Spleen (tissue), 11 donors: ENCODE results near the gene DNAH11. TPM values are rescaled to one million over a fixed set of nuclear protein-coding genes. Genes with fewer than 3 reads are reported as not detected.
"Not testable (repeated sequence)": the region's sequence is repeated elsewhere in the genome, so short reads cannot be mapped to it uniquely, and the experiment has no call there.

Source experiments
- DNase-seq: peaks from one replicate; pipeline ENCODE4 v3.0.0-alpha.2; 2020
- H3K27ac ChIP-seq, 8 donors: fragments of 200-600 bp; sonication (generic) in 7 of 8; 1 replicate in 4 of 8; 2 replicates in 4 of 8; pipeline versions ENCODE4 v1.5.0 to v1.8.0; 2016 to 2021; ENCODE audit warnings: inconsistent platforms in 4 of 8, mild to moderate bottlenecking in 4 of 8, moderate library complexity in 1 of 8
- H3K27me3 ChIP-seq, 7 donors: fragments of 200-600 bp; sonication (generic) in 6 of 7; replicated peaks in 1 of 7; 1 replicate in 4 of 7; 2 replicates in 3 of 7; pipeline versions ENCODE4 v1.5.0 to v1.8.0; 2016 to 2021; ENCODE audit warnings: inconsistent platforms in 3 of 7, mild to moderate bottlenecking in 1 of 7
- H3K36me3 ChIP-seq, 6 donors: fragments of 200-600 bp; sonication (generic) in 5 of 6; 1 replicate in 4 of 6; 2 replicates in 2 of 6; pipeline versions ENCODE4 v1.5.0 to v1.8.0; 2016 to 2021; ENCODE audit warnings: inconsistent platforms in 2 of 6
- H3K4me1 ChIP-seq, 6 donors: fragments of 200-600 bp; sonication (generic) in 5 of 6; 1 replicate in 3 of 6; 2 replicates in 3 of 6; pipeline versions ENCODE4 v1.5.0 to v1.8.0; 2016 to 2021; ENCODE audit warnings: inconsistent platforms in 3 of 6
- H3K4me3 ChIP-seq, 8 donors: fragments of 200-600 bp; sonication (generic) in 7 of 8; 1 replicate in 4 of 8; 2 replicates in 4 of 8; pipeline versions ENCODE4 v1.5.0 to v1.8.0; 2016 to 2021; ENCODE audit warnings: inconsistent platforms in 4 of 8, mild to moderate bottlenecking in 4 of 8, moderate library complexity in 2 of 8
- H3K9me3 ChIP-seq, 8 donors: fragments of 200-600 bp; sonication (generic) in 7 of 8; 1 replicate in 4 of 8; 2 replicates in 4 of 8; pipeline versions ENCODE4 v1.5.0 to v1.8.0; 2016 to 2021; ENCODE audit warnings: inconsistent platforms in 4 of 8
- POLR2A ChIP-seq, 3 donors: fragments of 450-650 bp; IDR thresholded peaks; one replicate each; pipeline ENCODE4 v1.5.1; 2017; ENCODE audit warnings: antibody characterized with exemption in 3 of 3, mild to moderate bottlenecking in 1 of 3
- POLR2AphosphoS5 ChIP-seq, 3 donors: sonication (generic); formaldehyde crosslinking; IDR thresholded peaks; one replicate each; pipeline ENCODE4 v1.5.1; 2017; ENCODE audit warnings: antibody characterized with exemption in 3 of 3
- WGBS, 5 donors: extraction: QIAGEN DNeasy Blood & Tissue Kit in 3 of 5; methylation state at CpG; one replicate each; pipeline versions ENCODE4 v1.1.5 to v1.1.7; 2013 to 2018; 5-methylcytosine and 5-hydroxymethylcytosine counted together
- intact Hi-C: fragments of 100-400 bp; cut with DNase I; formaldehyde crosslinking; loops from one replicate; pipeline ENCODE4 v1.15.0; 2023; ENCODE audit warnings: low total_unique reads
- polyA plus RNA-seq, 3 donors: library from polyadenylated mRNA; stranded (reverse); fragments of 200-250 nt; gene quantifications; one replicate each; pipeline ENCODE4 v1.2.1, GENCODE V29; 2013
- total RNA-seq, 7 donors: library from RNA; depleted of rRNA in 3 of 7; stranded (reverse); fragments of >200 nt in 3 of 7; fragmentation: NEBNext Ultra II Directional in 4 of 7; extraction: Animal tissue kit (Norgen Biotek cat#: 25700) in 4 of 7; gene quantifications; one replicate each; pipeline versions ENCODE4 v1.1.0 to v1.2.1, GENCODE V29; 2016 to 2021
- TF ChIP-seq, protein P1 (sequence below), 11 experiments: fragments of 200-600 bp in 7 of 11; fragments of 450-650 bp in 4 of 11; sonication (generic) in 4 of 11; IDR thresholded peaks in 8 of 11; conservative IDR thresholded peaks in 3 of 11; 1 replicate in 7 of 11; 2 replicates in 4 of 11; pipeline versions ENCODE4 v1.4.0 to v1.8.0; 2016 to 2021; ENCODE audit warnings: antibody characterized with exemption in 11 of 11, inconsistent platforms in 4 of 11, mild to moderate bottlenecking in 1 of 11
- donor health status: healthy with polysubstance abuse.
- donor health status: DM: no; HTN: no; CAD: no; lungs with moderate emphysema.
- donor health status: DM: no; HTN: no; CAD: no.
- donor health status: Bipolar disorder and iron deficiency.
- donor health status: healthy.
- donor health status: DM: no; HTN: no; CAD: no.
- donor health status: DM: yes; HTN: yes; CAD: no.

The DNAH11 gene
- total and polyA plus RNA-seq, 10 donors: 0.28 to 2.1 (median 0.88) TPM

GRCh38 chr7:21719846-21720245 lies 177.0 kb downstream of the DNAH11 start:
- H3K9me3 ChIP-seq: no peaks in the 10 kb centered on the region
- H3K27me3 ChIP-seq: no peaks in the 10 kb centered on the region
- 76 to 89% (median 84%) methylated on average over 10 of the region's 10 CpGs for WGBS, 5 donors
- no peak for TF ChIP-seq POLR2A (IDR thresholded peaks at IDR 0.05)
- TF ChIP-seq, protein P1, sequence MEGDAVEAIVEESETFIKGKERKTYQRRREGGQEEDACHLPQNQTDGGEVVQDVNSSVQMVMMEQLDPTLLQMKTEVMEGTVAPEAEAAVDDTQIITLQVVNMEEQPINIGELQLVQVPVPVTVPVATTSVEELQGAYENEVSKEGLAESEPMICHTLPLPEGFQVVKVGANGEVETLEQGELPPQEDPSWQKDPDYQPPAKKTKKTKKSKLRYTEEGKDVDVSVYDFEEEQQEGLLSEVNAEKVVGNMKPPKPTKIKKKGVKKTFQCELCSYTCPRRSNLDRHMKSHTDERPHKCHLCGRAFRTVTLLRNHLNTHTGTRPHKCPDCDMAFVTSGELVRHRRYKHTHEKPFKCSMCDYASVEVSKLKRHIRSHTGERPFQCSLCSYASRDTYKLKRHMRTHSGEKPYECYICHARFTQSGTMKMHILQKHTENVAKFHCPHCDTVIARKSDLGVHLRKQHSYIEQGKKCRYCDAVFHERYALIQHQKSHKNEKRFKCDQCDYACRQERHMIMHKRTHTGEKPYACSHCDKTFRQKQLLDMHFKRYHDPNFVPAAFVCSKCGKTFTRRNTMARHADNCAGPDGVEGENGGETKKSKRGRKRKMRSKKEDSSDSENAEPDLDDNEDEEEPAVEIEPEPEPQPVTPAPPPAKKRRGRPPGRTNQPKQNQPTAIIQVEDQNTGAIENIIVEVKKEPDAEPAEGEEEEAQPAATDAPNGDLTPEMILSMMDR (IDR thresholded peaks at IDR 0.05 in 8 of 11, conservative IDR thresholded peaks at IDR 0.05 in 3 of 11): no peak
- TF ChIP-seq POLR2AphosphoS5 (IDR thresholded peaks at IDR 0.05): no peak
- no peaks in the 10 kb centered on the region for H3K36me3 ChIP-seq
- no peak for DNase-seq
- intact Hi-C loops: no loop called here
- no peak overlapping the region for H3K27ac ChIP-seq
- H3K4me3 ChIP-seq: no peak overlapping the region
- H3K4me1 ChIP-seq: no peaks in the 10 kb centered on the region

- Histone ChIP-seq H3K4me1 (no peaks in the 10 kb centered on the region), H3K27ac (no peak overlapping the region), H3K4me3 (no peak overlapping the region), H3K9me3 (no peaks in the 10 kb centered on the region), H3K36me3 (no peaks in the 10 kb centered on the region), H3K27me3 (no peaks in the 10 kb centered on the region)
- DNase-seq: no peak
- WGBS, 5 donors: 85 to 93% (median 87%) methylated on average over 4 of the region's 4 CpGs
- intact Hi-C loops: no loop called here
- TF ChIP-seq POLR2AphosphoS5 (IDR thresholded peaks at IDR 0.05) (no peak), POLR2A (IDR thresholded peaks at IDR 0.05) (no peak)
- TF ChIP-seq, protein P1 (IDR thresholded peaks at IDR 0.05 in 8 of 11, conservative IDR thresholded peaks at IDR 0.05 in 3 of 11): peak in 1 of 11 experiments; percentile 4
Measured at GRCh38 chr7:21722371-21722770, 179.5 kb downstream of the DNAH11 start.

GRCh38 chr7:21724562-21724961 lies 181.7 kb downstream of the DNAH11 start:
- WGBS, 5 donors: 63 to 83% (median 77%) methylated on average over 2 to 3 of the region's 3 CpGs
- no peak overlapping the region for H3K4me3 ChIP-seq
- no peak for TF ChIP-seq POLR2A (IDR thresholded peaks at IDR 0.05)
- intact Hi-C loops: no loop called here
- no peaks in the 10 kb centered on the region for H3K4me1 ChIP-seq
- DNase-seq: no peak
- no peaks in the 10 kb centered on the region for H3K36me3 ChIP-seq
- no peaks in the 10 kb centered on the region for H3K27me3 ChIP-seq
- H3K9me3 ChIP-seq: no peaks in the 10 kb centered on the region
- H3K27ac ChIP-seq: no peak overlapping the region

- TF ChIP-seq, protein P1 (IDR thresholded peaks at IDR 0.05 in 8 of 11, conservative IDR thresholded peaks at IDR 0.05 in 3 of 11): no peak
- TF ChIP-seq POLR2AphosphoS5 (IDR thresholded peaks at IDR 0.05) (no peak), POLR2A (IDR thresholded peaks at IDR 0.05) (no peak)
- WGBS, 5 donors: 90 to 97% (median 96%) methylated on average over 2 of the region's 2 CpGs
Measured at GRCh38 chr7:21730399-21730798, 187.6 kb downstream of the DNAH11 start.

GRCh38 chr7:21731977-21732376 lies 189.1 kb downstream of the DNAH11 start:
- no peak overlapping the region for H3K27ac ChIP-seq
- H3K36me3 ChIP-seq: no peaks in the 10 kb centered on the region
- TF ChIP-seq, protein P1 (IDR thresholded peaks at IDR 0.05 in 8 of 11, conservative IDR thresholded peaks at IDR 0.05 in 3 of 11): no peak
- TF ChIP-seq POLR2AphosphoS5 (IDR thresholded peaks at IDR 0.05) (no peak), POLR2A (IDR thresholded peaks at IDR 0.05) (no peak)
- no peaks in the 10 kb centered on the region for H3K4me1 ChIP-seq
- WGBS, 5 donors: 75 to 82% (median 79%) methylated on average over 3 of the region's 3 CpGs
- no peak overlapping the region for H3K4me3 ChIP-seq
- no peaks in the 10 kb centered on the region for H3K9me3 ChIP-seq
- H3K27me3 ChIP-seq: no peaks in the 10 kb centered on the region
- intact Hi-C loops: no loop called here
- DNase-seq: no peak

More at GRCh38 chr7:21730399-21730798, 187.6 kb downstream of the DNAH11 start:
- Histone ChIP-seq H3K27ac (no peak overlapping the region), H3K4me3 (no peak overlapping the region), H3K4me1 (no peaks in the 10 kb centered on the region), H3K27me3 (no peaks in the 10 kb centered on the region), H3K36me3 (no peaks in the 10 kb centered on the region), H3K9me3 (no peaks in the 10 kb centered on the region)
- intact Hi-C loops: no loop called here
- no peak for DNase-seq

GRCh38 chr7:21732956-21733355 lies 190.1 kb downstream of the DNAH11 start:
- H3K27ac ChIP-seq, H3K36me3 ChIP-seq, H3K4me1 ChIP-seq, H3K4me3 ChIP-seq, intact Hi-C loops, H3K9me3 ChIP-seq, H3K27me3 ChIP-seq, DNase-seq: not testable (repeated sequence)
- WGBS, 5 donors: 75 to 89% (median 84%) methylated on average over 6 of the region's 6 CpGs
